AG09319 (cell line): Measurements from ENCODE around the gene ENOX1.

Experiments
- DNase-seq: peaks from one replicate; pipeline ENCODE4 v3.0.0-alpha.2; 2010; ENCODE audit warnings: low read depth; ENCODE audit errors: extremely low read depth
- CTCF ChIP-seq: IDR thresholded peaks from 2 replicates; pipeline ENCODE4 v1.5.1; 2011; ENCODE audit warnings: low read depth, mild to moderate bottlenecking, inconsistent platforms, low read length, moderate library complexity

Gene ENOX1

GRCh38 chr13:43286751-43287150 lies 500.0 kb downstream of the ENOX1 start:
- no peak for TF ChIP-seq CTCF

GRCh38 chr13:43285933-43286597 lies 500.7 kb downstream of the ENOX1 start:
- no peak for DNase-seq
- TF ChIP-seq CTCF = no peak

More at GRCh38 chr13:43286751-43287150, 500.0 kb downstream of the ENOX1 start:
- DNase-seq = no peak

GRCh38 chr13:43284162-43284561 lies 502.6 kb downstream of the ENOX1 start:
- TF ChIP-seq CTCF = no peak
- no peak for DNase-seq

- no peak for DNase-seq
- no peak for TF ChIP-seq CTCF
Measured at GRCh38 chr13:43279696-43280095, 507.1 kb downstream of the ENOX1 start.

GRCh38 chr13:43278127-43278526 lies 508.6 kb downstream of the ENOX1 start:
- TF ChIP-seq CTCF = no peak
- DNase-seq = no peak

GRCh38 chr13:43277142-43277541 lies 509.6 kb downstream of the ENOX1 start:
- TF ChIP-seq CTCF = no peak
- DNase-seq = no peak

GRCh38 chr13:43274881-43275280 lies 511.9 kb downstream of the ENOX1 start:
- no peak for TF ChIP-seq CTCF
- no peak for DNase-seq
